Bone marrow (tissue), 2 donors: Measurements from ENCODE around the gene KCNT2.
"Not testable (repeated sequence)": the region's sequence is repeated elsewhere in the genome, so short reads cannot be mapped to it uniquely, and the experiment has no call there.

Experiments
- DNase-seq, 2 donors: peaks; one replicate each; lab custom pipeline; 2025; lab: John Stamatoyannopoulos, UW

The KCNT2 gene

DNA sequence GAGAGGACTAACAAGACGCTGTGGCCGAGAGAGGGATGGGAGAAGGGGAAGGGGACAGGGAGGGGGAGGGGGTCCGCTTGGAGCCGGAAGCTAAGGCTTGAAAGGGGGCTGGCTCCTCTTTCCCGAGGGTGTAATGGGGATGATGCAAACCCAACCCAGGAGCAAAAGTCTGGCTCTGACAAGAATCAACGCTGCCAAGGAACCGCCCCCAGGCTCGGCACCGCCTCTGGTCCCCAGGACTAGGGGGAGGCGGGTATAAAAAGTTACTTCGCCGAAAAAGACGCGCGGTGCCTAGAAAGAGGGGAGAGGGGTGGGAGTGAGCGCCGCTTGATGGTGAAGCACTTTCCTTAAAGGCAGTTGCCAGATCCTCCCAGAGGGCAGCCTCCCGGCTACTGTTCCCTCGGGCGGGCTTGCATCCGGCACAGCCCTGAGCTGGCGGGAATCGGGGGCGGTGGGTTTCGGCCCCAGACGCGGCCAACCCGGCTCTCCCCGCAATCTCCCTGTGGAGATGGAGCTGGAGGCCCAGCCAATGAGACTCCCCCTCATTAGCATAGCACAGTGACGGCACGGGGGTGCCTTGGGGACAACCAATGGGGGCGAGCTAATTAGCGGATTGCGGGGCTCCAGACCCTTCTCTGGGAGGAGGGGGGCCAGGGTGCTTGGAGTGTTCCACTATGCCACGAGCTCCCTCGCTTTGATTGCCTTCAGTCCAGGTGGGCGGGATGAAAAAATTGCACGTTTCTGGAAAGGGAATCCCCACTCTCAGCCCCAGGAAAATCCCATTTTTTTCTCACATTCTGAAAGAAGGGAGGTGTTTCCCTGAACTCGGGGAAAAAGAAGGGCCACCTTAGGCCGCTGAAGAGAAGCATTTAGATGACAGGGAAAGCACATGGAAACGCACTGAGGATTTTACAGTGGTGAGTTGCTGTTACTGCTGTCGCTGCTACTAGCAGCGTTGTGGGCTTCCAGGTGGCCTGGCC lies at the start of gene KCNT2:
TSS of gene KCNT2 (minus strand) at position 51 of the 980 bp plus-strand sequence. CDS start 131 bp downstream, outside the sequence.
- no peak for DNase-seq

DNA sequence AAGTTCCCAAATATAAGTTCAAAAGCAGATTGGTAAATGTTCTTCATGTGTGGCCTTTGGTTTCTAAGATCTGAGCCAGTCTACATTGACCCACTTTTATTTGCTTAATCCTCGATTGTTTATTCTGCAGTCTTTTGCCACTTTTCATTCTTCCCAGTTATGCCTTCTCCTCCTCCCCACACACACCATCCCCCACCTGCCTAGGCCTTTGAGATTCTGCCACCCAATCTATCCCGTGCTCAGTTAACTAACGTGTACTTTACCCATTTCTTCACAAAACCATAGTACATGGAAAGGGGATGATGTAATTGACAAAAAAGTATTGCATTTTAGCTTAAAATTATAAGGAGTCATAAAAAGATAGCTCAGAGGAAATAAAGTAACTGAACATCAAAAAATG lies 47.3 kb upstream of the KCNT2 start:
- no peak for DNase-seq

DNA sequence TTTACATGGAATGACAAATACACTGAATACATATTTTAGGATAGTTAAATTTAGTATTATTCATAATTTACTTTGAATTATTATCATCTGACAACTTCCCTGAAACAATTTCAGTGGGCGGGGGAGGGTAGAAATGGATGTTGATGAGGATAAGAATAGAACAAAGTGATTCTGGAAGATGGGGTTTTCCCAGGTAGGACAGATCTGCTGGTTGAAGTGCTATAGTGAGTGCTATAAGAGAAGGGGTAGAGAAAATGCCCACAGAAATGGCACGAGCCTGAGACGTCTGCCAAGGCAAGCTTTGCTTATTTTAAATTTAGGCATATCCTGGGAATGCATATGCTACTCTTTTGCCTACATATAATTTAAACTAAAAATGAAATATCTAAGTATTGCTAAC lies 46.8 kb upstream of the KCNT2 start:
- no peak for DNase-seq

DNA sequence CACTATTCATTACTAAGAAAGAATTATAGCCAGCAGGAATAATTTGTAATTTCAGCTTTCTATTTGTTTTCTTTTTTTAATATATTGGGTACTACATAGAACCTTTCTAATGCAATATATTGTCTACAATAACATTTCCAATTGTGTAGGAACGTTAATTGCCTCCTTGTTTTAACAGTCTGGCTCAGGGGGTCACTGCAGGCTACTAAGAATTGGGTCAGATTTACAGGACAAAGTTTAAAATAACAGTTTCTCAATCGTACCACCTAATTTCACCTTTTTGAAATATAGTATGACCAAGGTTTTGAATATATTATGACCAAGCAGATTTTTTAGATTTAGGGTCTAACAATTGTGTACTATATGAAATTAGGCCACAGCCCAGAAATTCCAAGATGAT lies 46.0 kb upstream of the KCNT2 start:
- DNase-seq: no peak

DNA sequence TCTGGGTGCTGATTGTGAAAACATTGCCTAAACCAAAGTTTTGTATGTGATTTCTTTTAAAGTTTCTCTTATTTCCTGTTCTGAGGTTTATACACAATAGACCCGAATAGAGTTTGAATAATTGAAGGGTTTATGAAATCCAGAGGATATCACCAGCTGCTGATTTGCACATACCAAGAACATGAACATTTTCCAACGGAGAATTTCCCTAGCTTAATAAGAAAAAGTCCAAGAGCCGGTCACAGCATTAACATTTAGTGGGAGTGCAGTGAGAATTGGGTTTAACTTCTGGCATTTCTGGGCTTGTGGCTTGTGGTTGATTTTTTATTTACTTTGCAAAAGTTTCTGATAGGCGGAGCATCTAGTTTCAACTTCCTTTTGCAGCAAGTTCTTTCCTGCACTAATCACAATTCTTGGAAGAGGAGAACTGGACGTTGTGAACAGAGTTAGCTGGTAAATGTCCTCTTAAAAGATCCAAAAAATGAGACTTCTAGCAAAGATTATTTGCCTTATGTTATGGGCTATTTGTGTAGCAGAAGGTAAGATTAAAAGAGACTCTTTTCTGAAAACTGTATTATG lies 43.5 kb upstream of the KCNT2 start, which contains the start of gene CFH:
TSS of gene CFH (plus strand) at position 407 of the 579 bp plus-strand sequence. CDS start at position 482, 75 bp downstream.
- DNase-seq: no peak

DNA sequence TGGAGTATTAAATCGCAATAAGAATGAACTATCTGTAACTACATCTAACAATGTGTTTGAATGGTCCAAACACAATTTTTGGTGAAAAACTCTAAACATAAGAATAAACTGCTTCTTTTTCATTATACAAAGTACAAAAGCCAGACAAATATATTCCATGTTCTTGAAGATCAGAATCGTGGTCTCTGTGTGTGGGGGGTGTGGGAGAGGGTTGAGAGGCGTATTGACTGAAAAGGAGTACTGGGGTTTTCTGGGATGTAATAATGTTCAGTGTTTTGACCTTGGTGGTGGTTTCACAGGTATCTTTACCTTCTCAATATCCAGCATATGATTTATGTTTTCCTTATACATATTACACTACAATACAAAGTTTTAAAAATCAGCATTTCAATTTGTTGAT lies 42.8 kb upstream of the KCNT2 start:
- DNase-seq: no peak

DNA sequence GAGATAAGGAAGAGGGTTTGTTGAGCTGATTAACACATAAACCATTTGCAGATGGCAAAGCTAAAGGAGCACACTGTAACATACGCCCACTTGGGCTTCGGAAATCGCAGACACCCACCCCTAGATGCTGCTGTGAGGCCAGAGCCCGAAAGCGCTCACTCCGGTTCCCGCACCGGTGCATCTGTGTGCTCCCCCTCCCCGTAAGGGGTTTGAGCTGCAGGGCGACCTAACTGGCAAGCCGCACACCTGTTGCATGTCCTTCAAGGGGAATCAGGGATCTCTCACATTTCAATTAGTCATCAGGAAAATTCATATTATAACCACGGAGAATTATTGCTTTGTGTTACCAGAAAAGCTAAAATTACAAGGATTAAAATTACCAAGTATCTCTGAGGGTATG lies 42.2 kb upstream of the KCNT2 start:
- DNase-seq: no peak

DNA sequence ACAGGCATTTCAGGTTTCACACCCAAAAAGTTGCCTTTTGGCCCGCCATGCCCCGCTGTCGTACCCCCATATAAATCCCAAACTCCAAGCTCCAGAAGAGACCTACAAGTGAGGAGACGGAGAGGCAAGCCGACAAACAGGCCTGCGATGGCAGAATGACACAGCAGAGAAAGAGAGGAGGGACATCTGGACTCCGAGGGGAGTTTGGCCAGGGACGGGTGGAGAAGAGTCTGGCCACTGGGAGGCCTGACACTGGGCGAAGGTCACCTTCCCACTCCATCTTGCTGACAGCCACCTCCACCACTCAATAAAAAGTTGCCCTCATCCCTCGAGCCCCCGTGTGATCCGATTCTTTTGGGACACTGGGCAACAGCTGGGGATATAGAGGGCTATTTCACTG lies 41.8 kb upstream of the KCNT2 start:
- DNase-seq: no peak

DNA sequence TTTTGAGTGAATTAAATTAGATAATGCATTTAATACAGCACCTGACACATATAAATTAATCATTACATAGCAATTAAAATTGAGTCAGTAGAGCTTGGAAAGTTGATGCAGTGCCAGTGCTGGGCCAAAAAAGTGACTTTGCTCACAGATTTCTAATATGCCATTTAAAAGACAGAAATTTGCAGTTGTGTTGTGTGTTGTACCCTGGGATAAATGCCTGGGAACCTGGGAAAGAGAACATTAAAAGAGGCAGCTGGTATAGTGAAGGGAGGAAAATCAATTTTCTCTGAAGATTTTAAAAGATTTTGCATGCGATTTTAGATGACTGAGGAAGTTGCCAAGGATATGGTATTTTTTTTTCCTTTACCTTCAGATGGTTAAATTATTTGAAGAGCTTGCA lies 32.7 kb upstream of the KCNT2 start:
- DNase-seq: no peak

DNA sequence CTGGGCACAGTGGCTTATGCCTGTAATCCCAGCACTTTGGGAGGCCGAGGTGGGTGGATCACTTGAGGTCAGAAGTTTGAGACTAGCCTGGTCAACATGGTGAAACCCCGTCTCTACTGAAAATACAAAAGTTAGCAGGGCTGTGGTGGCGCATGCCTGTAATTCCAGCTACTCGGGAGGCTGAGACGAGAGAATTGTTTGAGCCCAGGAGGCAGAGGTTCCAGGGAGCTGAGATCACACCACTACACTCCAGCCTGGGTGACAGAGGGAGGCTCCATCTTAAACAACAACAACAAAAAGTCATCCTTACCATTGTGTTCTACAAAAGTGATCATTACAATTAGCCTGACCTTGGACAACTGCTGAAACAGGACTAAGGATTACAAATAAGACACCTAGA lies 31.1 kb upstream of the KCNT2 start:
- not testable (repeated sequence) for DNase-seq

DNA sequence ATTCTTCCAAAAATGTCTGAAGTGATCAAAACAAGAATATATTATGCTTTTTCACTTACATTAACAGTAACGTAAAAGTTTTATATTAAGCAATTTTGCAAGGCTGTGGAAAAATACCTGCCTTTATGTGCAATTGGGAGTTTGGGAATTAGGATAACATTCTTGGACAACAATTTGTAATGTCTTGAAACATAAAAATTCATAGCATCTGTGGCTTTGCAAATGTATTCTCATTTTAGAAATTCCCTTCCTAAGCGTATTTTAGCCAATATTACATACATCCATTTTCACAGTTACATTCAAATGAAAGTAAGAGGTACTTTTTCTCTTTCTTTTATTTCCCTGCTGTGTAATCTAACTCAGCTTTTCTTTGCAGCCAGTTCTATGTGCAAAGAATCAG lies 30.2 kb upstream of the KCNT2 start:
- DNase-seq: no peak

DNA sequence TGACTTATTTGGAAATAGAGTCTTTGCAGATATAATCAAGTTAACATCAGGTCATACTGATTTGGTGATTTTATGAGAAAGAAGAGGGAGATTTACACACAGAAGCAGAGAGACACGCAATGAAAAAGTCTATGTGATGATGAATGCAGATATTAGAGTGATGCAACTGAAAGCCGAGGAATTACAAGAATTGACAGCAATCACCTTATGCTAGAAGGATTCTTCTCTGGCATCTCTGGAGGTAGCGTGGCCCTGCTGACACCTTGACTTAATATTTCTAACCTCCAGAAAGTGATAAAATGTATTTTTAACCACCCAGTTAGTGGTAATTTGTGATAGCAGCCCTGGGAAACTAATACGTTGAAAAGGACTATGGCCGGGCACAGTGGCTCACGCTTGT lies 29.4 kb upstream of the KCNT2 start:
- DNase-seq: no peak

DNA sequence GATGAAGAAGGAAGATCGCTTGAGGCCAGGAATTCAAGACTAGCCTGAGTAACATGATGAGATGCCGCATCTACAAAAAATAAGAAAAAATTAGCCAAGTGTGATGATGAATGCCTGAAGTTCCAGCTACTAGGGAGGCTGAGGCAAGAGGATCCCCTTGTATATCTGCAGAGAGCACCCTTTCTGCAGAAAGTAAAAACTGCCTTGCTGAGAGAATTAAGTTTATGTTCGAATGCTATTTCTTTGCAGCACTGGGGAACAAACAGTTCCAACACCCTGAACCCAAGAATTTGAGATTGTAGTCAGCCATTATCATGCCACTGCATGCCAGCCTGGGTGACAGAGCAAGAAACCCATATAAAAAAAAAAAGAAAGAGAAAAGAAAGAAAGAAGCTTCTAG lies 20.6 kb upstream of the KCNT2 start:
- no peak for DNase-seq

DNA sequence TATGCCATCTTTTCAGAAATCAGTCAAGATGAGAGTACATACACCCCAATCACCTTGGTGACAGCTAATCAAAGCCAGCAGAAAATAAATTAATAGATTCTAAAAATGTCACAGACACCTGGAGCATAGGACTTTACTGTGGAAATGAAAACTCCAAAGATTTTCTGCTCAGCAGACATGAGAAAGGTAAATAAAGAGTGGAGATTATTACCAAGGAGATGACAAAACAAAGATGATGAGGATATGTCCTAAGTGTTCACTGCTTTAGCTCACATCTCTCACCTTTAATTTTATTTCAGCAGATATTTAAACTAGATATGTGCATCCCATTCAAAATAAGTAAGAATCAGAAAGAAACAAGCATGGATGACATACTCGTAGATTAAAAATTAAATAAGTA lies 14.8 kb upstream of the KCNT2 start:
- no peak for DNase-seq

DNA sequence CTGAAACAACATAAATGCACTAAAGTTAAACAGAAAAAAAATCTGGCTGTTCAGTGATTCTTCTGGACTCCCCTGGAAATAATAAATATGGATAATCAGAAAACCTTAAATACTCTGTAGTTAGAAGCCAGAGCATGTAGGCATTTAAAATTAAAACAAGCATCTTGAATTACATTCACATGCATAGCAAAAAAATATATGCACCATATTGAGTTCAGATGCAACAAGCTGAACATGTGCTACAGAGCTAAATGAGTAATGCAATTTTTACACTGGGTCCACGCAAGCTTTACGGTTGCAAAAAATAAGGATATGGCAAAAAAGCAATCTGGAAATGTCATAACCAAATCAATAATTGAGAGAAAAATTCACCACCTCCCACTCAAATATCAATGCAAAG lies 11.5 kb upstream of the KCNT2 start:
- DNase-seq: no peak

DNA sequence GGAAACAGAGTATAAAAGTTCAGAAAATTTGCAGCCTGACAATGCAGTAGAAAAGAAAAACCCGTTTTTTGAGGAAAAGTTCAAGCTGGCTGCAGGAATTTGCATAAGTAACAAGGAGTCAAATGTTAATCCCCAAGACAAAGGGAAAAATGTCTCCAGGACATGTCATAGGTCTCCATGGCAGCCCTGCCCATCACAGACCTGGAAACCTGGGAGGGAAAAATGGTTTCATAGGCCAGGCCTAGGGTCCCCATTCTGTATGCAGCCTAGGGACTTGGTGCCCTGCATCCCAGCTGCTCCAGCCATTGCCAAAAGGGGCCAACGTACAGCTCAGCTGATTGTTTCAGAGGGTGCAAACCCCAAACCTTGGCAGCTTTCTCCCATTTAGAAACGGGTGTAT lies 3.6 kb upstream of the KCNT2 start:
- DNase-seq: no peak

DNA sequence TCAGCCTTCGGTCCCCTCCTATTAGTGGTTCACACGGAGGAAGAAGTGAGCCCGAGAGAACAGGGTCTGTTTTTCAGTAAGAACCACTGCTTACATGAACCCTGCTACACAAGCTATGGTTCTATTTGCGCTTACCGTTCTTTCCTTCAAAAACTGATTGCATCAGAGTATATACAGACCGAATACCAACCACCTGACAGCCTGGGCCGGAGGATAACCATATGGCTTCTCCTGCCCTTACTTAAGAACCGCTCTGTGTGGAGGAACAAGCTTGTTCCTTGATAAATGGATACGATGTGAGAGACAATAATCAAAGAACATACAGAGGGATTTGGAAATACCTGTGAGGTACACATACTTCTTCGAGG lies 1.1 kb upstream of the KCNT2 start:
- no peak for DNase-seq

DNA sequence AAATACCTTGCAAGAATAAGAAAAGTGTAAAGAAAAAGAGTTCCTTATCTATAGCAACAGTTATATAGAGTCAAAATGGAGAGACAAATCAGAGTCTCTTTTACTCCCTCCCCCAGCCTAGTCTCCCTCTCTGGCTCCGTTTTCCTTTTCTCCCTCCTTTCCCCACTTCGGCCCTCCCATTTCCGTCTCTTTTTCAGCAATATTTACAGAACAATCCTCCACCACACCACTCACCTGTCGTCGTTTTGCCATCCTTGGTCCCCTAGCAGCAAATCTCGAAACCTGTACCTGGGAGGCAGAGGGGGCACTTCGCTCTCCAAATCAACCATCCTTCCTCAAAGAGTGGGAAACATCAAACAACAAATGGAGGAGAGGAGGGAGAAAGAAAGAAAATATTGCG lies 259 bp downstream of the KCNT2 start:
- DNase-seq: no peak

DNA sequence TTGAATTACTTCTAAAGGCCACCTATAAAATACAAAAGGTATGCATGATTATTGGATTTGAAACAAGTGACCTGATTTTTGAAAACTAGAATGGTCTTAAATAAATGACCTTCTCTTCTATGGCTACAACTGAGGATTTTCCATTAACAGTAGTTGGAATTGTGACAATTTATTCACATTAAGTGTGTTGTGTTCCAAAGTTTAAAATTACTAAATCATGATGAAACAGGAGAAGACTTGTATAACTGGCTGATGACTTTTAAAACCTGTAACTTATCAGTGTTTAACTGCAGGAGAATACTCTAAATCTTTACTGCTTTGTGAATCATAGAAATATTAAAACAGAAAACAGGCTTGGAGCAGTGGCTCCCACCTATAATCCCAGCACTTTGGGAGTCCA lies 4.6 kb downstream of the KCNT2 start:
- DNase-seq: no peak

DNA sequence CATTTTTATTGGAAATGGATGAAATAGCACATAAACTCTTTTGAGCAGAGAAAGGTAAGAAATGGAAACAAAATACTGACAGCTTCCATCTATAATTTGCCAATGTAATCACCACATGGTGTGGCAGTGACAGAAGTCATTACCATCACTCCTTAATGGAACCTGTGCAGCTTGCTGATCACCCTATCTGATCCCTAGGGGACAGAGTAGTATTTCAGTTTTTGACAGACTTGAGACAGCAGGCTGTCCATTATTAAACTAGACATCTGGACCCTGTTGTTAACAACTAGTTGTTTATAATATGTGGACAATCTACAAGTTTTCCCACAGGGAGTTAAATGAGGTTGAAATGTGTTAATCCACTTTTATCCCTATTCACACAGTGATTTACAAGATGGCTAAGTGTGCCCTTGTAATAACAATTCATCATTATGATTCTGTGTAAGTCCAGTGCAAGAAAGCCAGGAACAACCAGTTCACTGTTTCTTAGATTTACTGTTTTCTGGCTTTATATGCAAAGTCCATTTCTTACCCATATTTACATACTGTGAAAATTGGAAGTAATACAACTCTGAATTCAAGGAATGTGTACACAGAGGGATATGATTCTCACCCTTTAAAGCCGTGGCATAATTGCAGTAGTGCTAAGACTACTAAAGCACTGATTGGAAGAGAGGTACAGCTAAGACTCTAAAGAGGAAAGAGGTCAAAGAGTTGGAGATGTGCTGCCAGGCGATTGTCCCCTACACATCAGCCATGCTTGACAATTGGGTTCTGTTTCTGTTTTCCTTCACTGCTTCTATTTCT lies 9.1 kb downstream of the KCNT2 start:
- DNase-seq: no peak

DNA sequence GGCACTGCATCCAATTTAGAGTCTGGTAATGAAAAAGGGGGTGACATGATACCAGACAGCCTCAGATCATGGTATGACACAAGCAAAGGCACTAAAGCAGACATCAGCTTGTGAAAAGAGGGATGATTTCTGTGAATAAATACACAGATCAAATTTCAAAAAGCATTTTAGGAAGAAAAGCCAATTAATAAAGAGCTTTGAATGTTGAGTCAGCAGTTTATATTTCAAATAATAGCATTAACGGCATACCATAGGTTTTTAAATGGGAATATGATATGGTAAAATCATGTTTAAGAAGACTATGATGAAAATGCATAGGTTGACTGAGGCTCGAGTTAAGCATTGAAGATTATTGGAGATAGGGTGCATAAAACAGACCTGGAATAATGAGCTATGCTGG lies 13.5 kb downstream of the KCNT2 start:
- no peak for DNase-seq

DNA sequence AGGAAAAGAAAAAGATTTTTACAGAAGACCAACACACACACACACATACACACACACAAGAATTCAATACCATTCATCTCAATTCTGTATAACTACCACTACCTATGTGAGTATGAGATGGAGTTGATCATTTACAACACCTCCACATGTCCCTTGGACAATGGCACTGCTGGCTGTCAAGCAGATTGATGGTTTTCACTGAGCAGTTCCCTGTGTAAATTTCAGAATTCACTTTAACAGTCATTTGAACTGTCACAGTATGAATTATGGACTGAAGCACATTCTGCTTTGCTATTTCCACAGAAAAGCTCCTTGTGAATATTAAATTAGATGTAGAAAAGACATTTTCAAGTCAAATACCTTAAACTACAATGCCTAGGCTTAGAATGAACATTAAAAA lies 14.3 kb downstream of the KCNT2 start:
- no peak for DNase-seq

DNA sequence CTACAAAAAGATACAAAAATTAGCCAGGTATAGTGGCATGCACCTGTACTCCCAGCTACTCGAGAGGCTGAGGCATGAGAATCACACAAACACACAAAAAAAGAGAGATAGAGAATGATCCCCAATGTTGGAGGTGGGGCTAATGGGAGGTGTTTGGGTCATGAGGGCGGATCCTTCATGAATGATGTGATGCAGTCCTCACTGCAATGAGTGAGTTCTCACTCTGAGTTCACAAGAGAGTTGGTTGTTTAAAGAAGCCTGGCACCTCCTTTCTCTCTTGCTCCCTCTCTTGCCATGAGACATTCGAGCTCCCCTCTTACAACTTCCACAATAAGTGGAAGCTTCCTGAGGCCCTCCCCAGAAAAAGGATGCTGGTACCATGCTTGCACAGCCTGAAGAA lies 17.3 kb downstream of the KCNT2 start:
- DNase-seq: no peak
